Measurements from ENCODE around the gene CLDN9.
A peak's percentile ranks its signal among the peaks of the same experiment; 100 is the strongest.

CLDN9 gene

DNA sequence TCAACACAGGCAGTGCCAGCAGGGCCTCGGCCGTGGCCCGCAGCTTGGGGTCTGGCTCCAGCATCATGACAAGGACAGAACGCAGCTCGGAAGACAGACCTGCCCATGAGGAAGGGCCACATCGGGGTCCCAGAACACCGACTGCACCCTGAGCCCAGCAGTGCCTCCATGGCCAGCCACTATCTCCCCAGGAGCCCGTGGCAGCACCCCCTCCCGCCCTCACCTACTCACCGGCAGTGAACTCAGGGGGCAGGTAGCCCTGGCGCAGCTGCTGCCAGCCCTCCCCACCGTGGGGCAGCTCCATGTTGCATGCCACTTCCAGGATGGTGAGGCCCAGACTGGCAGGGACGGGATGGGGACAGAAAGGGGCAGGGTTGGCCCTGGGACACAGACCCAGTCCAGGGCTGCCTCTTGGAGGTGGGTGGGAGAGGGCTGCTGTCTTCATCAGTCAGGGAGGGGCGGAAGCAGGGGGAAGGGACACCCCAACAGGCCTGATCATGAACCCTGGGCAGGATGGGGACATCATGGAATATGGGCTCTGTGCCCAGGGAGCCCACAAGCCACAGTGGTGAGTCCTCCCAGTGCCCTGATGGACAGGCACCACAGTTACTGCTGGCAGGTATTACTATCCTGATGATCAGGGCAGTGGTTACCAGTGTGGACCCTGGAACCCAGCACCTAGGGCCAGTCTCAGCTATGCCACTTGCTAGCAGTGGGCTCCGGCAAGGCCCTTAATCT lies 38.2 kb upstream of the CLDN9 start:
- no peak for DNase-seq

DNA sequence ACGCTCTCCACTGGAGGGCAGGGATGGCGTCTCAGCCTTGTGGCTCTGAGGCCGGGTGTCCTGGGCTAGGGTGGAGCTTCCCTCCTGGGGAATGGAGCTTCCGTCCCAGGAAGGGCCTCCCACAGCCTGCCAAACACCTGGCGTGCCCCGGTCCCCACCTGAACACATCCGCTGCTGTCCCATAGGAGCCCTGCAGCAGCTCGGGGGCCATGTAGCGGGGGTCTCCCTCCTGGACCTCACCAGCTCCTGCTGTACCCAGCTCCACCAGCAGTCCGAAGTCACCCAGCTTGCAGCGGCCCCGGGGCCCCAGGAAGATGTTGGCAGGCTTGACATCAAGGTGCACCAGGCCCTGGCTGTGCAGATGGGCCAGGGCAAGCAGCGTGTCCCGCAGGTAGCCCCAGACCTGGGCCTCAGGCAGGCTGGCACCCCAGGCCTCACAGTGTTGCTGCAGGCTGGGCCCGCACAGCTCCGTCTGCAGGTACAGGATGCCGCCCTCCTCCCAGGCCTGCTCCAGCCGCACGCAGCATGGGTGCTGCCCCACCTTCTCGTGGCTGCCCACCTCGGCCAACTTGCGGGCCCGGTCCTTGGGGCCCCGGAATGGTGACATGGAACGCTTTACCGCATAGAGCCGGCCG lies 37.4 kb upstream of the CLDN9 start:
- DNase-seq, result no peak

DNA sequence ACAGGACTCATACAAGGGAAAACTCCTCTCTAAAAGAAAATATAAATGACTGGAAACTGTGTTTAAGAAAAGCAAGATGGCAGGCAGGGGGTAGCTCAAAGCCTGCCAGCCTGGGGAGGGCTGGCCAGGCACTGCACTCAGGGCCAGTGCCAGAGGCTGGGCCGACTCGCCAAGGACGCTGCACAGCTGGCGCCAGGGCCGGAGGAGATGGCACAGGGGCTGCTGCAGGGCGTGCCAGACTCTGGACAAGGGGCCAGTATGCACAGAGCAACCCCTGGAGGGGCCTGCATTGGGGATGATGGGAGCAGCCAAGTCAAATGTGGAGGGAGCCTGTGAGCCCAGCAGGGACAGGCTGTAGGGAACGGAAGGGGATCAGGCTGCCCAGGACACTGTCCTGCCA lies 36.5 kb upstream of the CLDN9 start:
- no peak for DNase-seq

DNA sequence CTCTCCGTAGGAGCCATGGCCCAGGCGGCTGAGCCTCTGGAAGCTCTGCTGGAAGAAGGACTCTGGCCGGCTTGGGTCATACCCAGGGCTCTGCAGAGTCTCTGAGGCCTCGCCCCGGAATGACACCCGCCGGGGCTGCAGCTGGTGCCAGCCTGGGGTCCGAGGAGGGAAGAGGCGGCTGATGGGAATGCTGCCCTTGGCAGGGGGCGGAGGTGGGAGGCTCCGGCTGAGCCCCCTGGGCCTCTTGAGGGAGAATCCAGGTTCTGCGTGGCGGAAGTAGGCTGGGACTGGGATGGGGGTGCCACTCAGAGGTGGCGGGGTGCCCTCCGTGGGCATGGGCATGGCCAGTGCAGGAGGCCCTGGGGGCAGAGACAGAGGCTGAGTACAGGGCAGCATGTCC lies 36.0 kb upstream of the CLDN9 start:
- no peak for DNase-seq

DNA sequence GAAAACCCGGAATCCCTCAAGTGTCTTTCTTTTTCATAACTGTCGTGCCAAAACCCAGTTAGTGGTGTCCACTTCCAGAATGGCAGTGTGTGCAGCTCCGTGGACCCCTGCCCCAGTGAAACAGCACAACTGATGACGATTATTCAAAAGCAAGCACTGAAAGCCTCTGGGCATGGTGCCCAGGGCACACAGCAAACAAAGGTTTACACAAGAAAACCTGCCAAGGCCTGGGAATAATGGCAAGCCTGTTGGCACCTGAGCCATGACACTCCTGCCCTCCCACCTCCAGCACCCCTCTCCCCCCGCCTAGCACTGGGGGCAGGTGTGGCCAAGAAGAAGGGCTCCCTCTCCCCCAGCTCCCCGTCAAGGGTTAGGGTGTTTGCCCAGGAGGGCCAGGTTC lies 35.3 kb upstream of the CLDN9 start:
- DNase-seq, result peak; percentile 87

DNA sequence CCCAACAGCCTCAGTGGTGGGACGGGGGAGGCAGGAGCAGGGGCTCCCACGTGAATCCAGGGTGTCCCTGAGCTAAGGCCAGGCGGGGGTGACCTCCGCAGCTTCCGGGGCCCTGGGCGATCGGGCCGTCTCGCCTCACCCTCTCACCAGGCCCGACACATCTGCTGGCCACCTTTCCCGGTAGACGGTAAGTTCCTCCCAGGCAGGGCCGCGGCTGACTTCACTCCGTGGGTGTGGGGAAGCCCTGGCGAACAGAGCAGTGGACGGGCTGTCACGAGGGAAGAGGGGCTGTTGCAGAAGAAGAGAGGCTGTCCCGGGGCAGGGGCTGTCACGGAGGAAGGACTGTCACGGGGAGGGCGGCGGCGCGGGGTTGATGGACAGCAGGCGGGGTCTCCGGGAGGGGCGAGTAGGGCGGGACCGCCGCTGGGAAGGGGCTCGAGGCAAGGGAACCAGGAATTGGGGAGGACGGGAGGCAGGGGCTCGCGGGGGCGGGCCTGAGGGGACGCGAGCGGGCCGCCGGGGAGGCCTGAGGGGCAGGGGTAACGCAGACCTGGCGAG lies 33.0 kb upstream of the CLDN9 start:
- DNase-seq, result no peak

DNA sequence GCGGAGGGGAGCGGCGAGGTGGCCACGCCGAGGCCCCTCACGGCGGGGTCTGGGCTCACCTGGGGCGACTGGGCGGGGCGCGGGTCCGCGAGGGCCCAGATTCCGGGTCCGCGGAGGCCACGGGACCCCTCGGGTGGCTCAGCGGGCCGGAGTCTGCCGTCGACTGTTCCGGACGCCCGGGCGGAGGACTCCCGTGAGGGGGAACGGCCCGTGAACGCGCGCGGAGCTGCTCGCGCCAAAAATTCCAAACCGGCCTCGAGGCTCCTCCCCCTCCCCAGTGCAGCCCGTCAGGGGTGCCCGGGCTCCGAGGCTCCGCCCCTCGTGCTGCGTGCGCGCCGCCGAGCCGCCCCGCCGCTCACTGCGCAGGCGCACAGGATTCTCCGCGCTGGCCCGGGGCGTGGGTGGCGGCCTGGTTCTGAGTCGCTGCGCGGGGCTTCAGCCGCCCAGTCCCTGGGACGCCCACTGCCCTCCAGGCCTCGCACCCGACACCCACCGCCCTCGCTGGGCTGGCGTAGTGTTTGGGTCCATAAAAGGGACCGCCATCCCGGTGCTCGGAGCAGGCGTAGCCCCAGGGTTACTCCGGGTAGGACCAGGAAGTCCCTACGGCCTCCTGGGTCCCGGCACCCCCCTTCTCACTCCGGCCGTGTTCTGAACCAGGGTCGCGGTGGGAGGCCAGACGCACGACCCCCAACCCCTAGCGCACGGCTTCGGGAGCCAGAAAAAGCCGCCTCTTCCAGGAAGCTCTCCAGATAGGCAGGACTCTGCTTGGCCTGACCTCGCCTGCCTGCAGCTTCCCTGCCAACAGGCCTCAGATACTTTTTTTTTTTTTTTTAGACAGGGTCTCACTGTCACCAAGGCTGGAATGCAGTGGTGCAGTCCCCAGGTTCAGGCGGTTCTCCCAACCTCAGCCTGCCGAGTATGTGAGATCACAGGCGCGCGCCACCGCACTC lies 32.2 kb upstream of the CLDN9 start, which contains the start of gene PKMYT1:
TSS of gene PKMYT1 (minus strand) at position 220 of the 950 bp plus-strand sequence. CDS start 789 bp downstream, outside the sequence.
- DNase-seq, result peak; percentile 88

DNA sequence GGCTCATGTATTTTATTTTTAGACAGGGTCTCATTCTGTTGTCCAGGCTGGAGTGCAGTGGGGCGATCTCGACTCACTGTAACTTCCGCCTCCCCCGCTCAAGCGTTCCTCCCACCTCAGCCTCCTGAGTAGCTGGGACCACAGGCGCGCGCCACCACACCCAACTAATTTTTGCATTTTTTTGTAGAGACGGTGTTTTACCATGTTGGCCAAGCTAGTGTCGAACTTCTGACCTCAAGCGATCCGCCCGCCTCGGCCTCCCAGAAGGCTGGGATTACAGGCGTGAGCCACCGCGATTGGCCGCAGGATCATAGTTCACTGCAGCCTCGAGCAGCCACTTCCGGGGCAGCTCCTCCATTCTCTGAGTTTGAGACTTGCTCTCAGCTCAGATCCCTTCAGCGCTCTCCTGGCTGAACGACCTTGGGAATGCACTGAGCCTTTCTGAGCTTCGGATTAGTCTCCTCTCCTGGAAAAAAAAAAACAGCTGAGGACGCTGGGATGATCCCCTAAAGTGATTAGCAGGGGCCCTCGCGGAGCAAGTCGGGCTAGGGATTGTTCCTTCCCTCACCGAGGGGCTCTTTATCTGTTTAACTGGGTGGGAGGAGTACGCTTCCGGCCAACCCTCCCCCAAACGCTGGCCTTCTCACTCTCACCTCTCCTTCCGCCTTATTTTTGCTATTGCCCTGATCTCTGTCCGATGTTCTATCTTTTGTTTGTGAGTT lies 31.4 kb upstream of the CLDN9 start:
- DNase-seq, result no peak

DNA sequence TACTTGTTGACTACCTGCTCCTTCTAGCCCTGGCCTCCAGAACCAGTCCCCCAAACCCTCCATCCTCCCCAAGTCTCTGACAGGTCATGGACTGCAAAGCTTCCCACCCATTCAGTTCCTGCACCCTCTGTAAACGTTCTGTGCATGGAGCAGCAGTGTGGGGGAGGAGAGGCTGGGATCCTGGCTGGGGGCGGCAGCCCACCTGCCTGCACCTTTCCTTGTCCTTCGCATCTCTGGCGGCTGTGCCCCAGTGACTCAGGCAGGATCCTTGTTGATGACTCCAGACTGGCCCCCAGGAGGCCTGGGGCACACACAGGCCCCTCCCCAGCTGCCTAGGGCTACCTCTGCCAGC lies 30.8 kb upstream of the CLDN9 start:
- no peak for DNase-seq

DNA sequence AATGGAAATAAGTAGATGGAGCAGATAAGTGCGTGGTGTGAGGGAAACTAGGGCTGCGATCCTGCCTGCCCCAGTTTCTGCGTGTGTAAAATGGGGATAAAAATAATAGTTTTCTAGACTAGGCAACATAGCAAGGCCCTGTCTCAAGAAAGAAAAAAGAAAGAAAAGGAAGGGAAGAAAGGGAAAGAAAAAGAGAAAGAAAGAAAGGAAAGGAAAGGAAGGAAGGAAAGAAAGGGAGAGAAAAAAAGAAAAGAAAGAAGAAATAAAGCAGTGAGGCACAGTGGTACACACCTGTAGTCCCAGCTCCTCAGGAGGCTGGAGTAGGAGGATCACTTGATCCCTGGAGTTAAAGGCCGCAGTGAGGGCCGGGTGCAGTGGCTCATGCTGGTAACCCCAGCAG lies 30.3 kb upstream of the CLDN9 start:
- DNase-seq, result no peak

DNA sequence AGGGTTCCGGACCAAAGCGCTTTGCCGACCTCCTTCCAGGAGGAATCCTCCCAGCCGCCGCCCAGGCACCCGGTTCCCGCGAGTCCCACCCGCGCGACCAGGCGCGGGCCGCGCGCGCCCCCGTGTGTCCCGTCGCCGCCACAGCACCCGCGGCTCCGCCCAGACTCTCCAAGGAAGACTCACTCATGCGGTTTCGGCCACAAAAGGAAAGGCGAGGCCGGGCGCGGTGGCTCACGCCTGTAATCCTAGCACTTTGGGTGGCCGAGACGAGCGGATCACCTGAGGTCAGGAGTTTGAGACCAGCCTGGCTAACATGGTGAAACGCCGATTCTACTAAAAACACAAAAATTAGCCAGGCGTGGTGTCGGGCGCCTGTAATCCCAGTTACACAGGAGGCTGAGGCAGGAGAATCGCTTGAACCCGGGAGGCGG lies 29.0 kb upstream of the CLDN9 start:
- peak; percentile 59 for DNase-seq

DNA sequence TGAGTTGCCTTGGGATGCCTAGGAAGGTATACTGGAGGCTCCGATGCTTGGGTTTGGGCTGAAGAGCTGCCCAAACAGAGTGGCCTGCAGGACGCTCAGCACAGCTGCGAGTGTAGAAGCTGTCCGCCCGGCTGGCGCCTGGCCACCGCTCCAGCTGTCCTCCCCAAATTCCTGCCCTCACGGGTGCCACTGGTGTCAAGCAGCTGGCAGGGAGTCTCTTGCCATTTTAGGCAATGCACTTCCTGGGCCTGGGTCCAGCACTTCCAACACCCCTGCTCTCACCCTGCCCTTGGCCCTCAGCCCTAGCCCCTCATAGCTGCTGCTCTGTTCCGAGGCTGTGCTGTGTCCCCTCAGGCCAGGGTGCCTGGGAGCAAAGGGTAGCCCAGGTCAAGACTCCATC lies 27.3 kb upstream of the CLDN9 start:
- no peak for DNase-seq

DNA sequence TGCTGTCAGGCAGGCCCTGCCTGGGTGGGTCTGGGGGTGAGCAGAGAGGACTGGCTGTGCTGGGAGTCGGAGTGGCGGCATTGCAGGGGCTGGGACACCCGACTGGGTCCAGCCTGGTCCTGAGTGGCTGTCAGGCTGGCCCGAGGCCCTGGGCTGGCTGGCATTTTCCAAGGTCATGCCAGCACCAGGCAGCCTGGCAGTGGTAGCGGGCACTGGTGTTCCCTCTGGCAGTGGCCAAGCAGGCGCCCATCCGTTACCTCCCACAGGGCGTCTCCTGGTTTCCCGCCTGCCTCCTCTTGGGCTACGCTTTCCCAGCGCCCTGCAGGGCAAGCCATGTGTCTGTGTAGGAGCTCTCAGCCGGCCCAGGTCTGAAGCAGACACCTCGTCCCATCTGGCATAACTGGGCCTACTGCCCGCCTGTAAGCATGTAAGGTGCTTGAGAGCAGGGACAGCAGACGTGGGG lies 26.8 kb upstream of the CLDN9 start:
- DNase-seq, result no peak

DNA sequence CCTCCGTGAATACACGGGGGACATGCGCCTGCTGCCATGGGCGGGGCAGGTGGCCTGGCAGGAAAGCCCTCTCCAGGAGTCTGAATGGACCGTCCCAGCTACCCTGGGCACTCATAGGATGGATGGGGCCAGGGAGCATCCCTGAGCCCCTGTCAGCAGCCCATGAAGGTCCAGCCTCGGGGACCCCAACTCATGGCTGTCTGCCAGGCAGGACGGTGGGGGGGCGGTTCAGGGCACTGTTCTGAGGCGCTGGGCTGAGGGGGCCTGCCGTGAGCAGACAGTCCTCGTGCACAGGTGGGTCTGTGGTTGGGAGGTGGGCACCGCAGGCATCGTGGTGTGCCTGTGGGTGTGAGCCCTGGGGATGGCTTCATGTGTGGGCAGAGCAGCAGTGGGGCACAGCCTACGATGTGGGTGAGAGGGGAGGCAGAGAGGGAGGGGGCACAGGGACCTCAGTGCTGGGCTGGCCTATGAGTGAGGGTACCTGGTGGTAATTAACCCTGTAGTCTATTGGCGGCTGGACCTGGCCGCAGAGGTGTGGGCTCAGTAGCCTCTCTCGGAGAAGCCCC lies 26.0 kb upstream of the CLDN9 start:
- DNase-seq, result no peak

DNA sequence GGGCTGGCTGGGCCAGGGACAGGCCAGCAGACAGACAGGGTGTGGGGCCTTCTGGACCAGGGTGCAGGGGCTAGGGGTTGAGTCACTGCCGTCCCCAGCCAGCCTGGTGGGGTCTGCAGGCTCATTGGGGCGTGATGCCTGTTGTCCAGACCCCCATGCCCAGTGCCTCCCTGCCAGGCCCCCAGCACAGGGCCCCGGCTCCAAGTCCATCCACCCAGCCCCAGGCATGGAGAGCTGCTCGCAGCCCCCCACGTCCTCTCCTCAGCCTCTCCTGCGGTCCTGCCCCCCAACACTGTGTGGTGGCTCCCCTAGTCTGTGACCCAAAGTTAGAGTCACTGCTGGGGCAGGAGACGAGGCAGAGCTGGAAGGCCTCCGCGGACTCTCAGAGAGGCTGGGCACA lies 25.4 kb upstream of the CLDN9 start:
- no peak for DNase-seq

DNA sequence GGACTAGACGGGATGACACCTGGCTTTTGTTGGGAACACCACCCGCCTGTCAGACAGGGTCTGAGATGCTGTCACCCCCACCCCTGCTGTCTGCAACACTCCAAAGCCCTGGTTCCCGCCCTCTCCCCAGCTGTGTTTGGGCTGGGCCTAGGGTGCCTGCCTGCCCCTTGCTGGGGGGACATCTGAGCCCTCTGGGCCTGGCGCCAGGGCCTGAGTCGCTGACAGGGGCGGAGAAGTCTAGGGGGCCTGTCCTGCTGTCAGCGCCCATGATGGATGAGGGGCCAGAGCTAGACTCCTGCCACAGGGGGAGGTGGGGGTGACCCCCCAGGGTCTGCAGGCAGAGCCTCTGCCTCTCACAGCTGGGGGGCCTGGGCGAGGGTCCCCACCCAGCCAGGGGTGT lies 24.9 kb upstream of the CLDN9 start:
- DNase-seq, result peak; percentile 90

DNA sequence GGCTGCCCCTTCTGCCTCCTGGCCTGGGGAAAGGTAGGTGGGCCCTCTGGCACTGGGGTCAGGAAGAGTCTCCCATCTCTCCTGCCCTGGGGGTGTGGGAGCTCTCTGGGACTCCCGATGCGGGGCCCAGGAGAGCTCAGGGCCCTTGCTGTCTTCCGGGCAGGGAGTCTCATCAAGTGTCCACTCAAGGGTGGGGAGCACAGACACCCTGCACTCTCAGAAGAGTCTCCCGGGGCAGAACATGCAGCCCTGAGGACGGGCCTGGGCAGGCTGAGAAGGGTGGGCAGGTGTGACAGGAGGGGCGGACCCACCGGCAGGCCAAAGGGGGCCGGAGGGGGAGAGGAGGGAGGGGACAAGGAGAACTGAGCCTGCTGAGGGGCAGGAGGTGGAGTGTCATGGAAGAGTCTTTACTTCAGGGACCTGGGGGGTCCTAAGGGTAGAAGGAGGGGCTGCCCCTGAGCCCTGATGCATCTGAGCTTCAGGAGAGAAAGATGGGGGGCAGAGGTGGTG lies 24.1 kb upstream of the CLDN9 start:
- DNase-seq, result no peak

DNA sequence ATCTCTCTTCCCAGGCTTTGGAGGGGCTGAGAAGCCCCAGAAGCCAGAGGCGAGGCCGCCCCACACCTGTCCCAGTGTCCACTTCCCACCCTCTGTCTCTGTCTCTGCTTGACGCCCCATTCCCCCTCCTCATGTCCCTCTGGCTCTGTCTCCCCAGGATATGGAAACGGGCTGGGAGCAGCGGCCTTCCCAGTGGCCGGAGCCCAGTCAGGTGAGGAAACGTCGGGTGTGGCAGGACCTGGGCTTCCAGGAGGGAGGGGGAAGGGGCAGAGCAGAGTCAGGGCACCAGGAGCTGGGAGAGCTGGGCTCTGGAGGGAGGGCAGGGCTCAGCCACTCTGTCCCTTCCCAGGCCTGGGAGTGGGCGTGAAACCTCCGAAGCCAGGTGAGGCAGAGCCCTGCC lies 21.8 kb upstream of the CLDN9 start:
- DNase-seq, result no peak

DNA sequence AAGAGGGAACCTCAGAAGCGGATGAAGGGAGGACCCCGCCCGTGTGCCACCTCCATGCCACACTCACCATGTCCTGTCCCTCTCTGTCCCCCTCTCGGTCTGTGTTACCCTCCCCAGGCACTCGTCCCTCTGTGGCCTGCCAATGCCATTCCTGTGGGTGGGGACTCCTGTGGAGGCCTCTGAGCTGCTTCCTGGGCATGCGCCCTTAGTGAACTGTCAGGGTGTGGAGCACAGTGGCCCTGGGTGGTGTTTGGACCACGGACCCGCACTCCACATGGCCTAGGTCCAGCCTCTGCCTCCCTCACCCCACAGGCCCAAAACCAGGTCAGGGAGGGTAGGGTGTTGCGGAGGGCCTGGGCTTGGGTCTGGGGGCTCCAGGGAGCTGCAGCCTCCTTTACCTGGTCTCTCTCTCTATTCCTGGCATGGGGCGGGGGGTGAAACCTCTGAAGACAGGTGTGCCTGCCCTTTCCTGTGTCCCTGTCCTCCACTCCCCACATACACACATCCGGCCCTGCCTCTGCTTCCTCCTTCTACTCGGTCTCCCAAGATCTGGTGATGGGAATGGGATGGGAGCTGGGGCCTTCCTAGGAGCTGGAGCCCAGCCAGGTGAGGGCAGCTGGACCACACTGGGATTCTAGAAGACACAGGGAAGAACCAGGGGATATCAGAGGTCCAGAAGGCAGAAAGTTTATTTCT lies 21.0 kb upstream of the CLDN9 start:
- DNase-seq, result no peak

DNA sequence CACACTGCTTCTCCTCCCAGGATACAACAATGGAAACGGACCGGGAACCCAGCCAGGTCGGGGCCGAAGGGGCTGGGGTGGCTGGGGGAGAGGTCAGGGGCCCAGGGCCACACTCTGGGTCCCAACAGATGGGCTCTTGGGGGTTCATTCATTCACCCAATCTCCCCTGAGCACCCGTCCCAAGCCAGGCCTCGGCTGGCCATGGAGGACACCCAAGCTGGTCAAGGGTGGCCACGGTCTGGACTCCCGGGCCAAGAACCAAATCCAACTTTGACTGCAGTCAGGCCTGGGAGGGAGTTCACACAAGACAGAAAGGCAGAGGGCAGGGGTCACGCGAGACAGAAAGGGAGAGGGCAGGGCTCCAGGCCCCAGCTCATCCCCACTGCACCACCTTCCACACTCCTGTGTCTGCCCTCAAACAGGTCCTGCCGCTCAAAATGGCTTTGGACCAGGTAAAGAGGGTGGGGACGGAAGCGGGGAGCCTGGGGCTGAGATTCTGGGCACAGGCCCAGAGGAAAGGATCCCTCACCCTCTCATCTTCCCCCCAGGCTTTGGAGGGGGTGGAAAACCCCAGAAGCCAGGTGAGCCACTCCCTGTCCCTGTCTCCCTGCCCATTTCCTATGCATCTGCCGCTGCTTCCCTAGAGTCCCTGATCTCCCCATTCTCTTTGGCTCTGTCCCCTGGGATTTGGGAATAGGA lies 20.2 kb upstream of the CLDN9 start:
- DNase-seq, result no peak

DNA sequence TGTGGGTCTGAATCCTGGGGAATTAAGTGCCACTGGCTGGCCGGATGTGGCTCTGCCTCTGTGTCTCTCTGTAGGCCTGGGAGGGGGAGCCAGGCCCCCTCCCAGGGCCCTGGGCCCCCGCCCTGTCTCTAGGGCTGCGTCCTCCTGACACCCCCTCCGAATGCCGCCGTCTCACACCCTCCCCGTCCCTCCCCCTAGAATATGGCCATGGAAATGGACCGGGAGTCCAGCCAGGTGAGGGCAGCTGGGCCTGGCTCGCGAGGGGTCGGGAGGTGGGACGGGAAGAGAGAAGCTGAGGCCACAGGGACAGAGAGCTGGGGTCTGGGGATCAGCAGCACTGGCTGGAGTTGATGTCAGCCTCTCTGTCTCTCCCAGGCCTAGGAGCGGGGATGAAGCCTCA lies 16.4 kb upstream of the CLDN9 start:
- no peak for DNase-seq

Data from COR-L47 (cell line).